ENCODE measurements around the gene BCAR1.

GRCh38 chr16:75216127-75216526 is 35.3 kb downstream of the BCAR1 start:
- TF ChIP-seq CTCF (IDR thresholded peaks at IDR 0.05): no peak
- TF ChIP-seq POLR2A (IDR thresholded peaks at IDR 0.05): no peak
- no peak for TF ChIP-seq POLR2AphosphoS5 (IDR thresholded peaks at IDR 0.05)

Data from prostate gland (tissue), 2 donors.